Vagina (tissue), 2 donors: ENCODE results near the gene PRG2. TPM values are rescaled to one million over a fixed set of nuclear protein-coding genes. Genes with fewer than 3 reads are reported as not detected.

Source experiments
- DNase-seq, 2 donors: peaks; one replicate each; pipeline ENCODE4 v3.0.0-alpha.2; 2017; ENCODE audit errors: extremely low spot score in 2 of 2
- H3K27ac ChIP-seq: fragments of 200-600 bp; sonication (generic); one replicate; pipeline ENCODE4 v1.5.1; 2019
- H3K27me3 ChIP-seq: fragments of 200-600 bp; sonication (generic); one replicate; pipeline ENCODE4 v1.5.1; 2019
- H3K36me3 ChIP-seq, 2 donors: fragments of 200-600 bp; sonication (generic); one replicate each; pipeline ENCODE4 v1.5.1; 2017 to 2019
- H3K4me1 ChIP-seq: fragments of 200-600 bp; sonication (generic); one replicate; pipeline ENCODE4 v1.5.1; 2019
- H3K4me3 ChIP-seq, 2 donors: fragments of 200-600 bp; sonication (generic); 1 replicate in 1 of 2; 2 replicates in 1 of 2; pipeline ENCODE4 v1.5.1; 2016 to 2019
- H3K9me3 ChIP-seq: fragments of 200-600 bp; sonication (generic); one replicate; pipeline ENCODE4 v1.5.1; 2019
- POLR2A ChIP-seq, 2 donors: fragments of 450-650 bp; IDR thresholded peaks; one replicate each; pipeline ENCODE4 v1.6.1; 2017; ENCODE audit warnings: antibody characterized with exemption in 2 of 2, mild to moderate bottlenecking in 2 of 2, moderate library complexity in 2 of 2
- POLR2AphosphoS5 ChIP-seq, 2 donors: sonication (generic); formaldehyde crosslinking; IDR thresholded peaks; one replicate each; pipeline ENCODE4 v1.9.0; 2017; ENCODE audit warnings: antibody characterized with exemption in 2 of 2, mild to moderate bottlenecking in 2 of 2, low read depth in 1 of 2; ENCODE audit not compliant: insufficient read depth in 1 of 2
- intact Hi-C: fragments of 100-400 bp; cut with DNase I; formaldehyde crosslinking; loops from one replicate; pipeline ENCODE4 v1.15.1; 2023
- total RNA-seq: library from RNA; depleted of rRNA; stranded (reverse); fragments of >200 nt; gene quantifications from one replicate; pipeline ENCODE4 v1.2.3, GENCODE V29; 2016
- TF ChIP-seq, protein P1 (sequence below), 3 experiments: fragments of 450-650 bp in 2 of 3; fragments of 200-600 bp in 1 of 3; sonication (generic) in 1 of 3; IDR thresholded peaks; one replicate each; pipeline ENCODE4 v1.5.1; 2017 to 2019; ENCODE audit warnings: antibody characterized with exemption in 3 of 3, mild to moderate bottlenecking in 2 of 3, moderate library complexity in 2 of 3

Gene PRG2, protein sequence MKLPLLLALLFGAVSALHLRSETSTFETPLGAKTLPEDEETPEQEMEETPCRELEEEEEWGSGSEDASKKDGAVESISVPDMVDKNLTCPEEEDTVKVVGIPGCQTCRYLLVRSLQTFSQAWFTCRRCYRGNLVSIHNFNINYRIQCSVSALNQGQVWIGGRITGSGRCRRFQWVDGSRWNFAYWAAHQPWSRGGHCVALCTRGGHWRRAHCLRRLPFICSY
- not detected for total RNA-seq

DNA sequence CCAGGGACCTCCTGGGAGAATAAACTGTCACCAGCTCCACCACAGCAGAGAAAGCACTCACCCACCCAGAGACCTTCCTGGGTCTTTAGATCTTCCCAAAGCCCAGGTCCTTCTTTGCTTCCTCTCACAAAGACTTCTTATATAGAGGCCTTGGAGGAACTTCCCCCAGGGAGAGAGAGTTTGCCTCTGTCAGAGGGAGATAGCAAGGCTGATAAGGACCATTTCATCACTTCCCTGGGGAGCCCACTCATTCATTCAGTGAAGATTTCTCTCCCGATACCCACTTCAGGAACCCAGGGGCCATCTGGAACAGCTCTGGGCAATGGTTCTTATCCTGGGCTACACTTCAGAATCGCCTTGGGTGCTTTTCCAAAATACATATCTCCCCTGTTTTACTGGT, at the start of gene PRG2:
Gene PRG2, minus strand, starts transcription at position 116 of the 400 bp plus-strand sequence. CDS start 706 bp downstream, outside the sequence.
- H3K27me3 ChIP-seq: no peaks in the 10 kb centered on the region
- intact Hi-C loops: no loop called here
- no peak for TF ChIP-seq POLR2AphosphoS5 (IDR thresholded peaks at IDR 0.05; ENCODE audit: insufficient read depth in 1 of 2, low read depth in 1 of 2)
- TF ChIP-seq, protein P1, sequence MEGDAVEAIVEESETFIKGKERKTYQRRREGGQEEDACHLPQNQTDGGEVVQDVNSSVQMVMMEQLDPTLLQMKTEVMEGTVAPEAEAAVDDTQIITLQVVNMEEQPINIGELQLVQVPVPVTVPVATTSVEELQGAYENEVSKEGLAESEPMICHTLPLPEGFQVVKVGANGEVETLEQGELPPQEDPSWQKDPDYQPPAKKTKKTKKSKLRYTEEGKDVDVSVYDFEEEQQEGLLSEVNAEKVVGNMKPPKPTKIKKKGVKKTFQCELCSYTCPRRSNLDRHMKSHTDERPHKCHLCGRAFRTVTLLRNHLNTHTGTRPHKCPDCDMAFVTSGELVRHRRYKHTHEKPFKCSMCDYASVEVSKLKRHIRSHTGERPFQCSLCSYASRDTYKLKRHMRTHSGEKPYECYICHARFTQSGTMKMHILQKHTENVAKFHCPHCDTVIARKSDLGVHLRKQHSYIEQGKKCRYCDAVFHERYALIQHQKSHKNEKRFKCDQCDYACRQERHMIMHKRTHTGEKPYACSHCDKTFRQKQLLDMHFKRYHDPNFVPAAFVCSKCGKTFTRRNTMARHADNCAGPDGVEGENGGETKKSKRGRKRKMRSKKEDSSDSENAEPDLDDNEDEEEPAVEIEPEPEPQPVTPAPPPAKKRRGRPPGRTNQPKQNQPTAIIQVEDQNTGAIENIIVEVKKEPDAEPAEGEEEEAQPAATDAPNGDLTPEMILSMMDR (IDR thresholded peaks at IDR 0.05): no peak
- H3K4me1 ChIP-seq: no peaks in the 10 kb centered on the region
- H3K4me3 ChIP-seq: no peak within 1 kb of the TSS
- no peak within 1 kb of the TSS for H3K27ac ChIP-seq
- no peak for DNase-seq
- no peaks in the 10 kb centered on the region for H3K36me3 ChIP-seq
- no peaks in the 10 kb centered on the region for H3K9me3 ChIP-seq

DNA sequence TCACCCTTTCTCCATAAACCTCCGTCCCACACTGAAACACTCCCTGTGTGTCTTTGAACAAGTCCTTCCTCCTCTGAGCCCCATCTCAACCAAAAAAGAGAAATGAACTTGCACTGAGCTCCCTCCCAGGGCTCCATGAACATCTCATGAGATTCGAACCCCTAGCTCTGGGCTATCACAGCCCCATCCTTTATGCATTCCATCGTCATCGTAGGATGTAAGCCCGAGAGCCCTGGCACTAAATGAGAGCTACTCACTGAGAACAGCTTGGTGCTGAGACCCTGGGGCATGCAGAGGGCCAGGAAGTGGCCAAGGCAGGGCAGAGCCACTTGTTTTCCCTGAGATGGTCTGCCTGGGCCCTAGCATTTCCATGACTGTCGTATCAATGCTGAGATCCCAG, 49.3 kb upstream of the PRG2 start:
- no peak for DNase-seq

DNA sequence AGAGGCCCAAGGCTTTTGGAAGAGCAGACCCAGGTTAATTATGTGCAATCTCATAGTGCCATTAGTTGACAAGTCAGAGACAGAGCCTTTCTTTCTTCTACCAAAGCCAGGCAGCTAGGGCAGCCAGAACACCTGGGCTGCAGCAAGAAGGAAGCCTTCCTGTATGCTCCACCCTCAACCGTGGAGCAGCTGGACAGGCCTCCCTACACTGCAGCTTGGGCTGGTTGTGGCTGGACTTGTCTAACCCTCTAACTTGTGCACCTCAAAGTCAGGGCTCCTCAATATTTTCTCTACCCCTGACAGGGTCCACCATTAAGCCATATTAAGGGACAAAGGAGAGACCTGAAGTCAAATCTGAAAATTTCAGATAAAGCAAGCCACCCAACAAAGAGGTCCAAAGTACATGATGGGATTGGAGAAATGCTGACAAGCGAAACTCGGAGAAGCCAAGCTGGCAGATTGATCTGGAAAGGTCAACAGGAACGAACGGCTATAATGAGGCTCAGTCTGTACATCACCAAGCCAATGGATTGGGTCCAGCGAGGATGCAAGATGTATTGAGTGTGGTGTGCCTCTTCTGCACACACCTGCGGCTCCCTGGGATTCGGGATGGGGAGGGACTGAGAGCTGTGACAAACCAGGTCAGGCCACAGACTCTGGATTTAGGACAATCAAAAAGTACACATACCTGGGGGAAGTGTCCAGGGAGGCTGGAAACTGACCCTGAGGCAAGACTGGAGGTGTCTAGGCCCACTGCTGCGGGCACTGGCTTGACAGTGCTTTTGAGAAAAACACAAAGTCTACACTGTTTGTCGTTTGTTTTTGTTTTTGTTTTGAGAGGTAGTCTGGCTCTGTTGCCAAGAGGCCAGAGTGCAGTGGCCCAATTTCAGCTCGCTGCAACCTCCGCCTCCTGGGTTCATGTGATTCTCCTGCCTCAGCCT, 48.2 kb upstream of the PRG2 start:
- Histone ChIP-seq H3K4me3 (no peak overlapping the region), H3K27ac (no peak overlapping the region), H3K9me3 (no peaks in the 10 kb centered on the region), H3K36me3 (no peaks in the 10 kb centered on the region), H3K4me1 (peaks cover 14% of the 10 kb centered on the region), H3K27me3 (no peaks in the 10 kb centered on the region)
- DNase-seq: no peak
- intact Hi-C loops: no loop called here
- TF ChIP-seq, protein P1 (IDR thresholded peaks at IDR 0.05): no peak
- no peak for TF ChIP-seq POLR2AphosphoS5 (IDR thresholded peaks at IDR 0.05; ENCODE audit: insufficient read depth in 1 of 2, low read depth in 1 of 2)
- TF ChIP-seq POLR2A (IDR thresholded peaks at IDR 0.05): no peak

More for the DNA sequence above, 49.3 kb upstream of the PRG2 start:
- Histone ChIP-seq H3K36me3 (no peaks in the 10 kb centered on the region), H3K4me3 (no peak overlapping the region), H3K9me3 (no peaks in the 10 kb centered on the region), H3K27ac (no peak overlapping the region), H3K27me3 (no peaks in the 10 kb centered on the region), H3K4me1 (peaks cover 6% of the 10 kb centered on the region)
- intact Hi-C loops: no loop called here
- TF ChIP-seq POLR2A (IDR thresholded peaks at IDR 0.05) (no peak), POLR2AphosphoS5 (IDR thresholded peaks at IDR 0.05; ENCODE audit: insufficient read depth in 1 of 2, low read depth in 1 of 2) (no peak)
- TF ChIP-seq, protein P1 (IDR thresholded peaks at IDR 0.05): no peak

DNA sequence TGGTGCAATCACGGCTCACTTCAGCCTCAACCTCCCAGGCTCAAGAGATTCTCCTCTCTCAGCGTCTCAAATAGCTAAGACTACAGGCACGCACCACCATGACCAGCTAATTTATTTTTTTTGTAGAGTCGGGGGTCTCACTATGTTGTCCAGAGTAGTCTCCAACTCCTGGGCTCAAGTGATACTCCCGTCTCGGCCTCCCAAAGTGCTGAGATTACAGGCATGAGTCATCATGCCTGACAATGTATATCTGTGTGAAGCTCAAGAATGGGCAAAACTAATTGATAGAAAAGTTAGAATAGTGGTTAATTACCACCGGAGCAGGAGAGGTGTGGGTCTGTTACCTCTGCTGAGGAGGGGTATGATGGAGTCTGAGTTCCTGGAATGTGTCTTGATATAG, 45.6 kb upstream of the PRG2 start:
- H3K4me1 ChIP-seq: peaks cover 15% of the 10 kb centered on the region
- intact Hi-C loops: no loop called here

More for the DNA sequence above, 45.6 kb upstream of the PRG2 start:
- DNase-seq: no peak
- no peaks in the 10 kb centered on the region for H3K27me3 ChIP-seq
- no peaks in the 10 kb centered on the region for H3K9me3 ChIP-seq
- no peak overlapping the region for H3K27ac ChIP-seq
- H3K4me3 ChIP-seq: no peak overlapping the region
- no peaks in the 10 kb centered on the region for H3K36me3 ChIP-seq
- TF ChIP-seq POLR2AphosphoS5 (IDR thresholded peaks at IDR 0.05; ENCODE audit: insufficient read depth in 1 of 2, low read depth in 1 of 2) (no peak), POLR2A (IDR thresholded peaks at IDR 0.05) (no peak)
- TF ChIP-seq, protein P1 (IDR thresholded peaks at IDR 0.05): no peak
